WTC11 (cell line): Measurements from ENCODE around the gene TACR2. TPM values are rescaled to one million over a fixed set of nuclear protein-coding genes. Genes with fewer than 3 reads are reported as not detected.
A peak's percentile ranks its signal among the peaks of the same experiment; 100 is the strongest.

Experiments
- ESRRA ChIP-seq: sonication (generic); formaldehyde crosslinking; IDR thresholded peaks from 2 replicates; pipeline ENCODE4 v1.8.1; 2022; ENCODE audit warnings: mild to moderate bottlenecking, missing genetic modification reagents, borderline replicate concordance
- FOXP1 ChIP-seq: sonication (generic); formaldehyde crosslinking; IDR thresholded peaks from 2 replicates; pipeline ENCODE4 v1.8.0; 2022; ENCODE audit warnings: missing genetic modification reagents, mild to moderate bottlenecking, moderate library complexity, borderline replicate concordance
- MYBL2 ChIP-seq: sonication (generic); formaldehyde crosslinking; IDR thresholded peaks from 2 replicates; pipeline ENCODE4 v1.8.1; 2023; ENCODE audit warnings: mild to moderate bottlenecking, moderate library complexity, missing genetic modification reagents
- NR2C2 ChIP-seq: sonication (generic); formaldehyde crosslinking; IDR thresholded peaks from 2 replicates; pipeline ENCODE4 v1.8.0; 2022; ENCODE audit warnings: mild to moderate bottlenecking, missing genetic modification reagents
- RELA ChIP-seq: sonication (generic); formaldehyde crosslinking; IDR thresholded peaks from 2 replicates; pipeline ENCODE4 v1.8.1; 2022; ENCODE audit warnings: missing genetic modification reagents, mild to moderate bottlenecking, borderline replicate concordance
- SMAD3 ChIP-seq: sonication (generic); formaldehyde crosslinking; IDR thresholded peaks from 2 replicates; pipeline ENCODE4 v1.8.0; 2022; ENCODE audit warnings: missing genetic modification reagents, mild to moderate bottlenecking, borderline replicate concordance
- TEAD1 ChIP-seq: sonication (generic); formaldehyde crosslinking; IDR thresholded peaks from 2 replicates; pipeline ENCODE4 v1.8.0; 2022; ENCODE audit warnings: mild to moderate bottlenecking, missing genetic modification reagents
- ZNF263 ChIP-seq: sonication (generic); formaldehyde crosslinking; IDR thresholded peaks from 2 replicates; pipeline ENCODE4 v1.8.1; 2022; ENCODE audit warnings: low read depth, mild to moderate bottlenecking, moderate library complexity, missing genetic modification reagents
- ZNF396 ChIP-seq: fragments of 250-450 bp; sonication (Bioruptor Pico); IDR thresholded peaks from 2 replicates; pipeline ENCODE4 v1.8.0; 2021; ENCODE audit warnings: mild to moderate bottlenecking, moderate library complexity, borderline replicate concordance
- total RNA-seq: library from RNA; stranded (reverse); gene quantifications from 3 replicates; pipeline ENCODE4 v1.2.3, GENCODE V29; 2021
- TF ChIP-seq, protein P1 (sequence below): fragments of 250-450 bp; sonication (Bioruptor Pico); IDR thresholded peaks from 2 replicates; pipeline ENCODE4 v1.9.0; 2021; ENCODE audit warnings: mild to moderate bottlenecking, borderline replicate concordance
- TF ChIP-seq, protein P2 (sequence below): sonication (generic); formaldehyde crosslinking; IDR thresholded peaks from 2 replicates; pipeline ENCODE4 v1.8.1; 2023; ENCODE audit warnings: mild to moderate bottlenecking, moderate library complexity, missing genetic modification reagents
- TF ChIP-seq, protein P3 (sequence below): sonication (generic); formaldehyde crosslinking; IDR thresholded peaks from 2 replicates; pipeline ENCODE4 v1.8.1; 2022; ENCODE audit warnings: mild to moderate bottlenecking, moderate library complexity, missing genetic modification reagents
- TF ChIP-seq, protein P4 (sequence below): sonication (generic); formaldehyde crosslinking; IDR thresholded peaks from 2 replicates; pipeline ENCODE4 v1.8.1; 2022; ENCODE audit warnings: mild to moderate bottlenecking, missing genetic modification reagents, moderate library complexity, borderline replicate concordance
- TF ChIP-seq, protein P5 (sequence below): fragments of 250-450 bp; sonication (Bioruptor Pico); IDR thresholded peaks from 2 replicates; pipeline ENCODE4 v1.8.0; 2021; ENCODE audit warnings: mild to moderate bottlenecking

TACR2 gene
- total RNA-seq, 1 experiment from 2014 or later, result 0.20 TPM

DNA sequence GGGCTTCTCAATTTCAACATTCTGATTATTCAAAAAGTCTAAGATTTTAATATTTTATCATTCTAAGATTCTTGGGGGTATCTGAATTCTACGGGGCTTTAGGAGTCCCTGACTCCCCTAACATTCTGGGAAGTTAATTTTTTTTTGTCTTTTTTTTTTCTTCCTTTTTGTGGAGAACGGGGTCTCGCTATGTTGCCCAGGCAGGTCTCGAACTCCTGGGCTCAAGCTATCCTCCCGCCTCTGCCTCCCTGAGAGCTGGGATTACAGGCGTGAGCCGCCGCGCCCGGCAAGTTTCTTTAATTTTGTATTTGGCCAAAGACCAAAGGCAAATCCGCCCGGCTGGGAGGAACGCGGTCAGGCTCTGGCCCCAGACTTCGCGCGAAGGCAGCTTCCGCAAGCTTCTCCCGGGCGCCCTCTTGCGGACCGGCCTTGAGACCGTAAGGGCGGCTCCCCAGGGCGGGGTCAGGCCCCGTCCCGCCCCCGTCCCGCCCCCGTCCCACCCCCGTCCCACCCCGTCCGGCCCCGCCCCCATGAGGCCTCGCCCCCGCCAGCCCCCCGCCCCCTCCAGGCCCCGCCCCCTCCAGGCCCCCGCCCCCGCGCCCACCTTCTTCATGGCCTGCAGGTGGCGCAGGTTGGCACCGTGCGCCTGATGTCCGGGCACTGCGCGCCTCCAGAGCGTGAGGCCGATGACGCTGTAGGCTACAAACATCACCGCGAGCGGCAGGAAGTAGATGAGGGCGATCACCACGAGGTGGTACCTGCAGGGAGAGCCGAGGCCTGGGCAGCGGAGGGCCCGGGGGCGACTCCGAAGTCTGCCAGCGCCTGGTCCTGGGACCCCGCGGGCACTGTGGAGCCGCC lies 8.2 kb downstream of the TACR2 start (continued):
- TF ChIP-seq, protein P1, sequence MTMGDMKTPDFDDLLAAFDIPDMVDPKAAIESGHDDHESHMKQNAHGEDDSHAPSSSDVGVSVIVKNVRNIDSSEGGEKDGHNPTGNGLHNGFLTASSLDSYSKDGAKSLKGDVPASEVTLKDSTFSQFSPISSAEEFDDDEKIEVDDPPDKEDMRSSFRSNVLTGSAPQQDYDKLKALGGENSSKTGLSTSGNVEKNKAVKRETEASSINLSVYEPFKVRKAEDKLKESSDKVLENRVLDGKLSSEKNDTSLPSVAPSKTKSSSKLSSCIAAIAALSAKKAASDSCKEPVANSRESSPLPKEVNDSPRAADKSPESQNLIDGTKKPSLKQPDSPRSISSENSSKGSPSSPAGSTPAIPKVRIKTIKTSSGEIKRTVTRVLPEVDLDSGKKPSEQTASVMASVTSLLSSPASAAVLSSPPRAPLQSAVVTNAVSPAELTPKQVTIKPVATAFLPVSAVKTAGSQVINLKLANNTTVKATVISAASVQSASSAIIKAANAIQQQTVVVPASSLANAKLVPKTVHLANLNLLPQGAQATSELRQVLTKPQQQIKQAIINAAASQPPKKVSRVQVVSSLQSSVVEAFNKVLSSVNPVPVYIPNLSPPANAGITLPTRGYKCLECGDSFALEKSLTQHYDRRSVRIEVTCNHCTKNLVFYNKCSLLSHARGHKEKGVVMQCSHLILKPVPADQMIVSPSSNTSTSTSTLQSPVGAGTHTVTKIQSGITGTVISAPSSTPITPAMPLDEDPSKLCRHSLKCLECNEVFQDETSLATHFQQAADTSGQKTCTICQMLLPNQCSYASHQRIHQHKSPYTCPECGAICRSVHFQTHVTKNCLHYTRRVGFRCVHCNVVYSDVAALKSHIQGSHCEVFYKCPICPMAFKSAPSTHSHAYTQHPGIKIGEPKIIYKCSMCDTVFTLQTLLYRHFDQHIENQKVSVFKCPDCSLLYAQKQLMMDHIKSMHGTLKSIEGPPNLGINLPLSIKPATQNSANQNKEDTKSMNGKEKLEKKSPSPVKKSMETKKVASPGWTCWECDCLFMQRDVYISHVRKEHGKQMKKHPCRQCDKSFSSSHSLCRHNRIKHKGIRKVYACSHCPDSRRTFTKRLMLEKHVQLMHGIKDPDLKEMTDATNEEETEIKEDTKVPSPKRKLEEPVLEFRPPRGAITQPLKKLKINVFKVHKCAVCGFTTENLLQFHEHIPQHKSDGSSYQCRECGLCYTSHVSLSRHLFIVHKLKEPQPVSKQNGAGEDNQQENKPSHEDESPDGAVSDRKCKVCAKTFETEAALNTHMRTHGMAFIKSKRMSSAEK (CRISPR knock-in tag), result no peak
- TF ChIP-seq FOXP1 (CRISPR knock-in tag) (peak; percentile 60; the same call in 1 of the 2 replicates), SMAD3 (CRISPR knock-in tag) (0 out of 2 replicates have a peak, but pooled peaks have one; percentile 49), MYBL2 (CRISPR knock-in tag) (peak; percentile 84; the same call in 1 of the 2 replicates), ZNF263 (CRISPR knock-in tag) (no peak), TEAD1 (CRISPR knock-in tag) (peak; percentile 80; the same call in 1 of the 2 replicates), ESRRA (CRISPR knock-in tag) (no peak), ZNF396 (CRISPR knock-in tag) (no peak), RELA (CRISPR knock-in tag) (no peak), NR2C2 (CRISPR knock-in tag) (no peak)
- TF ChIP-seq, protein P2, sequence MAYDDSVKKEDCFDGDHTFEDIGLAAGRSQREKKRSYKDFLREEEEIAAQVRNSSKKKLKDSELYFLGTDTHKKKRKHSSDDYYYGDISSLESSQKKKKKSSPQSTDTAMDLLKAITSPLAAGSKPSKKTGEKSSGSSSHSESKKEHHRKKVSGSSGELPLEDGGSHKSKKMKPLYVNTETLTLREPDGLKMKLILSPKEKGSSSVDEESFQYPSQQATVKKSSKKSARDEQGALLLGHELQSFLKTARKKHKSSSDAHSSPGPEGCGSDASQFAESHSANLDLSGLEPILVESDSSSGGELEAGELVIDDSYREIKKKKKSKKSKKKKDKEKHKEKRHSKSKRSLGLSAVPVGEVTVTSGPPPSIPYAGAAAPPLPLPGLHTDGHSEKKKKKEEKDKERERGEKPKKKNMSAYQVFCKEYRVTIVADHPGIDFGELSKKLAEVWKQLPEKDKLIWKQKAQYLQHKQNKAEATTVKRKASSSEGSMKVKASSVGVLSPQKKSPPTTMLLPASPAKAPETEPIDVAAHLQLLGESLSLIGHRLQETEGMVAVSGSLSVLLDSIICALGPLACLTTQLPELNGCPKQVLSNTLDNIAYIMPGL (CRISPR knock-in tag), result no peak
- TF ChIP-seq, protein P3, sequence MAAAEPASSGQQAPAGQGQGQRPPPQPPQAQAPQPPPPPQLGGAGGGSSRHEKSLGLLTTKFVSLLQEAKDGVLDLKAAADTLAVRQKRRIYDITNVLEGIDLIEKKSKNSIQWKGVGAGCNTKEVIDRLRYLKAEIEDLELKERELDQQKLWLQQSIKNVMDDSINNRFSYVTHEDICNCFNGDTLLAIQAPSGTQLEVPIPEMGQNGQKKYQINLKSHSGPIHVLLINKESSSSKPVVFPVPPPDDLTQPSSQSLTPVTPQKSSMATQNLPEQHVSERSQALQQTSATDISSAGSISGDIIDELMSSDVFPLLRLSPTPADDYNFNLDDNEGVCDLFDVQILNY (CRISPR knock-in tag), result peak; percentile 50; the same call in 1 of the 2 replicates
- TF ChIP-seq, protein P4, sequence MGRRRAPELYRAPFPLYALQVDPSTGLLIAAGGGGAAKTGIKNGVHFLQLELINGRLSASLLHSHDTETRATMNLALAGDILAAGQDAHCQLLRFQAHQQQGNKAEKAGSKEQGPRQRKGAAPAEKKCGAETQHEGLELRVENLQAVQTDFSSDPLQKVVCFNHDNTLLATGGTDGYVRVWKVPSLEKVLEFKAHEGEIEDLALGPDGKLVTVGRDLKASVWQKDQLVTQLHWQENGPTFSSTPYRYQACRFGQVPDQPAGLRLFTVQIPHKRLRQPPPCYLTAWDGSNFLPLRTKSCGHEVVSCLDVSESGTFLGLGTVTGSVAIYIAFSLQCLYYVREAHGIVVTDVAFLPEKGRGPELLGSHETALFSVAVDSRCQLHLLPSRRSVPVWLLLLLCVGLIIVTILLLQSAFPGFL (CRISPR knock-in tag), result no peak
- TF ChIP-seq, protein P5, sequence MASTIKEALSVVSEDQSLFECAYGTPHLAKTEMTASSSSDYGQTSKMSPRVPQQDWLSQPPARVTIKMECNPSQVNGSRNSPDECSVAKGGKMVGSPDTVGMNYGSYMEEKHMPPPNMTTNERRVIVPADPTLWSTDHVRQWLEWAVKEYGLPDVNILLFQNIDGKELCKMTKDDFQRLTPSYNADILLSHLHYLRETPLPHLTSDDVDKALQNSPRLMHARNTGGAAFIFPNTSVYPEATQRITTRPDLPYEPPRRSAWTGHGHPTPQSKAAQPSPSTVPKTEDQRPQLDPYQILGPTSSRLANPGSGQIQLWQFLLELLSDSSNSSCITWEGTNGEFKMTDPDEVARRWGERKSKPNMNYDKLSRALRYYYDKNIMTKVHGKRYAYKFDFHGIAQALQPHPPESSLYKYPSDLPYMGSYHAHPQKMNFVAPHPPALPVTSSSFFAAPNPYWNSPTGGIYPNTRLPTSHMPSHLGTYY (CRISPR knock-in tag), result no peak
